Prostate gland (tissue), 2 donors: ENCODE data around the gene IL13.

Experiments
- POLR2AphosphoS5 ChIP-seq: sonication (generic); formaldehyde crosslinking; IDR thresholded peaks from one replicate; pipeline ENCODE4 v1.6.1; 2017; ENCODE audit warnings: antibody characterized with exemption
- TF ChIP-seq, protein P1 (sequence below), 4 experiments: fragments of 200-600 bp in 2 of 4; fragments of 450-650 bp in 2 of 4; sonication (generic) in 2 of 4; IDR thresholded peaks; 1 replicate in 3 of 4; 2 replicates in 1 of 4; pipeline ENCODE4 v1.5.1; 2016 to 2019; ENCODE audit warnings: antibody characterized with exemption in 4 of 4, mild to moderate bottlenecking in 2 of 4, moderate library complexity in 2 of 4

DNA sequence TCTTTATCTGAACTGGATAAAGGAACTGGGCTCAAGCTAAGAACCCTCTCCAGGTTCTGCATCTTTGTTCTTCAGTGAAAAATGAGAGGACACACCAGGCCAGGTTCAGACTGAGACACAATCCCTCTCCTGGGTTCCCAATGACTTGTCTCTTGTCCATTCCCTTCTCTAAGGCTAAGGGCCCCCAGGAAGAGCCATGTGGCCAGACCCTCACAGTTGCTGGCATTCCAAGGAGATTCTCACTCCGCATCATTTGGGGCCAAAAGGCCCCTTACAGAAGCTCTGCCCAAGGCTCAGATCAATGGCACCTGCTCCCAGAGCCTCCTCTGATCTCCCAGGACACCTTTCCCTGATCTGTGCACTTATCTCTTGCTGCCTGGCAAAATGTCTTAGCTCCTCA lies 20.8 kb downstream of the IL13 start:
- TF ChIP-seq, protein P1, sequence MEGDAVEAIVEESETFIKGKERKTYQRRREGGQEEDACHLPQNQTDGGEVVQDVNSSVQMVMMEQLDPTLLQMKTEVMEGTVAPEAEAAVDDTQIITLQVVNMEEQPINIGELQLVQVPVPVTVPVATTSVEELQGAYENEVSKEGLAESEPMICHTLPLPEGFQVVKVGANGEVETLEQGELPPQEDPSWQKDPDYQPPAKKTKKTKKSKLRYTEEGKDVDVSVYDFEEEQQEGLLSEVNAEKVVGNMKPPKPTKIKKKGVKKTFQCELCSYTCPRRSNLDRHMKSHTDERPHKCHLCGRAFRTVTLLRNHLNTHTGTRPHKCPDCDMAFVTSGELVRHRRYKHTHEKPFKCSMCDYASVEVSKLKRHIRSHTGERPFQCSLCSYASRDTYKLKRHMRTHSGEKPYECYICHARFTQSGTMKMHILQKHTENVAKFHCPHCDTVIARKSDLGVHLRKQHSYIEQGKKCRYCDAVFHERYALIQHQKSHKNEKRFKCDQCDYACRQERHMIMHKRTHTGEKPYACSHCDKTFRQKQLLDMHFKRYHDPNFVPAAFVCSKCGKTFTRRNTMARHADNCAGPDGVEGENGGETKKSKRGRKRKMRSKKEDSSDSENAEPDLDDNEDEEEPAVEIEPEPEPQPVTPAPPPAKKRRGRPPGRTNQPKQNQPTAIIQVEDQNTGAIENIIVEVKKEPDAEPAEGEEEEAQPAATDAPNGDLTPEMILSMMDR (IDR thresholded peaks at IDR 0.05): no peak
- TF ChIP-seq POLR2AphosphoS5: no peak
